Vagina (tissue), 2 donors: Measurements from ENCODE around the gene UBN1.

Experiments
- POLR2A ChIP-seq, 2 donors: fragments of 450-650 bp; IDR thresholded peaks; one replicate each; pipeline ENCODE4 v1.6.1; 2017; ENCODE audit warnings: antibody characterized with exemption in 2 of 2, mild to moderate bottlenecking in 2 of 2, moderate library complexity in 2 of 2
- POLR2AphosphoS5 ChIP-seq, 2 donors: sonication (generic); formaldehyde crosslinking; IDR thresholded peaks; one replicate each; pipeline ENCODE4 v1.9.0; 2017; ENCODE audit warnings: antibody characterized with exemption in 2 of 2, mild to moderate bottlenecking in 2 of 2, low read depth in 1 of 2; ENCODE audit not compliant: insufficient read depth in 1 of 2
- TF ChIP-seq, protein P1 (sequence below), 3 experiments: fragments of 450-650 bp in 2 of 3; fragments of 200-600 bp in 1 of 3; sonication (generic) in 1 of 3; IDR thresholded peaks; one replicate each; pipeline ENCODE4 v1.5.1; 2017 to 2019; ENCODE audit warnings: antibody characterized with exemption in 3 of 3, mild to moderate bottlenecking in 2 of 3, moderate library complexity in 2 of 3

DNA sequence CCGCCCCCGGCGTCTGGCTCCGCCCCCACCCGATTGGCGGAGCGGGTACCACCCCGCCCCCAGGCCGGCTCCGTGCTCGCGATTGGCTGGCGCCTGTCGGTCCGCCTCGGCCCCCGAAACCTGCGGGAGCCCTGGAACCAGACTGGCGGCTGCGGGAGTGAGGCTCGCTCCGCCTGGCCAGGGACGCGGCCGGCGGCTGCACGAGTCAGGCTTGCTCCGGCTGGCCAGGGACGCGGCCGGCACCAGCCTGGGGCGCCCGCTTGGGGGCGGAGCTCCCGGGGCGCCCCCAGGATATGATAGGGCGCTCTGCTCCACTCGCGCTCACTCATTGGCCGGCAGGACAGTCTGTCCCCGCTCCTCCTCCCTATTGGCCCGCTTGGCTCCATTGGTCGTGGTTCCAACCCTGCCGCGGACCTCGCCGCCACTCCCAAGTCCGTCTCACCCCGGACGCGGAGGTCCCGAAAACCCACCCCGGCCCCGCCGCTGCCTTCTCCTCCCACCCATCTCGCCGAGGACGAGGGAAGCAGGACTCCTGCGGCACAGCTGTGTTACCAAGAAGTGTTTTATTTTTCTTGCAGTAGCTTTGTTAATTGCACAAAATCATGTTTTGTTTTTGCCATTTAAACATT is 44.5 kb upstream of the UBN1 start:
- TF ChIP-seq POLR2A (IDR thresholded peaks at IDR 0.05), result no peak
- TF ChIP-seq, protein P1, sequence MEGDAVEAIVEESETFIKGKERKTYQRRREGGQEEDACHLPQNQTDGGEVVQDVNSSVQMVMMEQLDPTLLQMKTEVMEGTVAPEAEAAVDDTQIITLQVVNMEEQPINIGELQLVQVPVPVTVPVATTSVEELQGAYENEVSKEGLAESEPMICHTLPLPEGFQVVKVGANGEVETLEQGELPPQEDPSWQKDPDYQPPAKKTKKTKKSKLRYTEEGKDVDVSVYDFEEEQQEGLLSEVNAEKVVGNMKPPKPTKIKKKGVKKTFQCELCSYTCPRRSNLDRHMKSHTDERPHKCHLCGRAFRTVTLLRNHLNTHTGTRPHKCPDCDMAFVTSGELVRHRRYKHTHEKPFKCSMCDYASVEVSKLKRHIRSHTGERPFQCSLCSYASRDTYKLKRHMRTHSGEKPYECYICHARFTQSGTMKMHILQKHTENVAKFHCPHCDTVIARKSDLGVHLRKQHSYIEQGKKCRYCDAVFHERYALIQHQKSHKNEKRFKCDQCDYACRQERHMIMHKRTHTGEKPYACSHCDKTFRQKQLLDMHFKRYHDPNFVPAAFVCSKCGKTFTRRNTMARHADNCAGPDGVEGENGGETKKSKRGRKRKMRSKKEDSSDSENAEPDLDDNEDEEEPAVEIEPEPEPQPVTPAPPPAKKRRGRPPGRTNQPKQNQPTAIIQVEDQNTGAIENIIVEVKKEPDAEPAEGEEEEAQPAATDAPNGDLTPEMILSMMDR (IDR thresholded peaks at IDR 0.05), result peak in 1 of 3 experiments; percentile 13
- TF ChIP-seq POLR2AphosphoS5 (IDR thresholded peaks at IDR 0.05; ENCODE audit: insufficient read depth in 1 of 2, low read depth in 1 of 2), result peak in 1 of 2 donors; percentile 33
